H4 (cell line): Measurements from ENCODE around the gene CCDC28A. TPM values are rescaled to one million over a fixed set of nuclear protein-coding genes. Genes with fewer than 3 reads are reported as not detected.

Experiments used
- DNase-seq: peaks from one replicate; pipeline ENCODE4 v3.0.0-alpha.2; 2015; ENCODE audit warnings: low spot score
- total RNA-seq: library from RNA; depleted of rRNA; stranded (reverse); fragments of >200 nt; shearing (Covaris generic); gene quantifications from 2 replicates; pipeline ENCODE4 v1.2.3, GENCODE V29; 2014; rRNA removed

CCDC28A gene
- total RNA-seq, 1 experiment from 2014 or later = 17.3 TPM

DNA sequence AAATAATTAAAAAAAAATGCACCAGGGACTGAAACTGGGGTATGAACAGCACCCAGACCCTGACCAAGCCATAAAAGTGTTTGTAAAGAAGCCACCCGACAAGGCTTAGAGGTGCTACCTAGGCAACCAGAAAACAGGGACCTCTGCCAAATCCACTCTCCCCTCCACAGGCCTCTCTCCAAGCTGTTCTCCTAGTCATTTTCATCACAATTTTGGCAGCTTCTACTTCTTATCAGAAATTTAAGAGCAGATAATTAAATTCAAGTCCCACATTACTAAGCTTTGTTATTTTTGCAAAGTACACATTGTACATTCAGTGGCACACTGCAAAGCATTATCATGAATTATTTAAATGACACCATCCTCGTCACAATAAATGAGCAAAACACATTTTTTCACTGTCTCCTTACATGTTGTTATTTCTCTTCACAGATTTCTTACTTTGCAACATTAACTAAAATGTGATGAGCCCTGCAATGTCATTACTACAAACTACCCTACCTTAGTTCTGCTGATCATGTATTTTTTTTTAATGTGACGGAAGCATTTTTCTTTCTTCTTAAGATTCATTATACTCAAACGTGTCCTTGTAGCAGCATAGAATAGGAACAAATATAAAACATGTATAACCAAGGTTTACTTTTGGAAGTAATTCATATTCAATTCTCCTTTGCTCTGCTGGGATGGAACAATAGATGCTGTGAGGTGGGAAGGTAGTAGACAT lies 60.4 kb downstream of the CCDC28A start:
- no peak for DNase-seq

DNA sequence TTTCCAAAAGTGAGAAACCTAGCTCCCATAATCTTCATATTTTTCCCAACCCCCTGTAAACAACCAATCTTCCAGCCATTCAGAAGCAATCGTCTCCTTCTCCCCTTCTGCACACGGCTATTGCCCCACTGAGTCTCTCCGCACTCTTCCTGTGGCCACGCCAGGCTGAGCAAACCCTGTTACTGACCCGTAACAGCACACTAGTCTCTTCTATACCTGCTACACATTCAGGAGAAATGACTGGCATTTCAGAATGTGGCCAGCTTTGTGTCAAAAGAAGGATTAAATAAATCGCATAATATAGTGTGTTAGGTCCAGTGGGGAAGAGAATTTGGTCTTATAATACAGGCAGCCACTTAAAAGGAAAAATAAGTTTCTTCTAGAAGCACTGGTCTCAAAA lies 63.7 kb downstream of the CCDC28A start:
- DNase-seq = no peak

Other genes with a start within 250 kb of the CCDC28A start
- gene ECT2L, start 22.3 kb downstream of the CCDC28A start, total RNA-seq = not detected in 2 replicates
- 19.7 and 25.1 TPM in 2 replicates for gene REPS1, start 214.5 kb downstream of the CCDC28A start, total RNA-seq